ENCODE measurements around the gene SLX9. TPM values are rescaled to one million over a fixed set of nuclear protein-coding genes. Genes with fewer than 3 reads are reported as not detected.
A peak's percentile ranks its signal among the peaks of the same experiment; 100 is the strongest.

The SLX9 gene
- total and polyA plus RNA-seq, 7 donors: 9.7 to 38.8 (median 20.7) TPM

DNA sequence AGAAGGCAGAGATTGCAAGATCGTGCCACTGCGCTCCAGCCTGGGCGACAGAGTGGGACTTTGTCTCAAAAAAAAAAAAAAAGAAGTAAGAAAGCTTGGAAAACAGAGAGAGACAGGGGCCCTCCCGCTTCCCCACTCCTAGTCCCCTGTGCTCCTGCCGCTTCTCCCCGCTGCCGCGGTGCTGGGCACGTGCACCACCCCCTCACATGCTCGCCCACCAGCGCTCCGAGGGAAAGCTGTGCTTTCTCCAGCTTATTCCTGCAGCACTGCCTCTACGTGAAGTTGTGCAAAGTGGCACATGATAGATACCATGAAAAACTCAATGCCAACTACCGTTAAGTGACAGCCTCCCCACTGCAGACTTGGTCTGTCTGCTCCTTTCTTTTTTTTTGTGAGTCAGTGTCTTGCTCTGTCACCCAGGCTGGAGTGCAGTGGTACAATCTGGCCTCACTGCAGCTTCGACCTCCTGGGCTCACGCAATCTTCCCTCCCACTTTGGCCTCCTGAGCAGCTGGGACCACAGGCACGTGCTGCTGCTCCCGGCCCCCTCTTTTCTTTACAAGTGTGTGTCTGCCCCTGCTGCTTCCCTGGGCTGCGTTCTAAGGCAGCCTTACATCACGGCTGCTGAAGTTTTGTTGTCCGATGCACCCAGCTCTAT, 15.4 kb downstream of the SLX9 start:
- intact Hi-C loops (cut with DNase I): loop anchor here (5.0 to 10.0 kb wide), 2 partner anchors 117 to 490 kb away; partner anchors contain the start of gene ADARB1

GRCh38 chr21:44955798-44956175, 16.0 kb downstream of the SLX9 start:
- H3K4me3 ChIP-seq: no peak overlapping the region
- no peaks in the 10 kb centered on the region for H3K9me3 ChIP-seq
- no peaks in the 10 kb centered on the region for H3K27me3 ChIP-seq
- DNase-seq: no peak
- peak overlapping the region in 1 of 4 donors; percentile 91 for H3K27ac ChIP-seq
- H3K4me1 ChIP-seq: peaks cover 0 to 64% (median 50%) of the 10 kb centered on the region in 4 donors
- intact Hi-C loops (cut with DNase I): loop anchor here (5.0 to 10.0 kb wide), 2 partner anchors 117 to 489 kb away; partner anchors contain the start of gene ADARB1
- 92 to 93% methylated on average over 16 of the region's 16 CpGs for WGBS, 2 donors
- no peak for TF ChIP-seq EP300 (IDR thresholded peaks at IDR 0.05)
- TF ChIP-seq POLR2A (IDR thresholded peaks at IDR 0.05): no peak
- TF ChIP-seq CTCF (IDR thresholded peaks at IDR 0.05): no peak
- TF ChIP-seq POLR2AphosphoS5 (IDR thresholded peaks at IDR 0.05): no peak
- peaks cover 0 to 4% (median 0%) of the 10 kb centered on the region in 4 donors for H3K36me3 ChIP-seq

More for the DNA sequence above, 15.4 kb downstream of the SLX9 start:
- peaks cover 0 to 2% (median 0%) of the 10 kb centered on the region in 4 donors for H3K36me3 ChIP-seq
- TF ChIP-seq POLR2A (IDR thresholded peaks at IDR 0.05): no peak
- no peak for TF ChIP-seq CTCF (IDR thresholded peaks at IDR 0.05)
- TF ChIP-seq EP300 (IDR thresholded peaks at IDR 0.05): no peak
- TF ChIP-seq POLR2AphosphoS5 (IDR thresholded peaks at IDR 0.05): no peak
- H3K4me1 ChIP-seq: peaks cover 0 to 63% (median 49%) of the 10 kb centered on the region in 4 donors
- H3K27me3 ChIP-seq: no peaks in the 10 kb centered on the region
- no peak for DNase-seq
- H3K4me3 ChIP-seq: no peak overlapping the region
- 90 to 92% methylated on average over 21 of the region's 21 CpGs for WGBS, 2 donors
- H3K27ac ChIP-seq: peak overlapping the region in 1 of 4 donors; percentile 91
- no peaks in the 10 kb centered on the region for H3K9me3 ChIP-seq

DNA sequence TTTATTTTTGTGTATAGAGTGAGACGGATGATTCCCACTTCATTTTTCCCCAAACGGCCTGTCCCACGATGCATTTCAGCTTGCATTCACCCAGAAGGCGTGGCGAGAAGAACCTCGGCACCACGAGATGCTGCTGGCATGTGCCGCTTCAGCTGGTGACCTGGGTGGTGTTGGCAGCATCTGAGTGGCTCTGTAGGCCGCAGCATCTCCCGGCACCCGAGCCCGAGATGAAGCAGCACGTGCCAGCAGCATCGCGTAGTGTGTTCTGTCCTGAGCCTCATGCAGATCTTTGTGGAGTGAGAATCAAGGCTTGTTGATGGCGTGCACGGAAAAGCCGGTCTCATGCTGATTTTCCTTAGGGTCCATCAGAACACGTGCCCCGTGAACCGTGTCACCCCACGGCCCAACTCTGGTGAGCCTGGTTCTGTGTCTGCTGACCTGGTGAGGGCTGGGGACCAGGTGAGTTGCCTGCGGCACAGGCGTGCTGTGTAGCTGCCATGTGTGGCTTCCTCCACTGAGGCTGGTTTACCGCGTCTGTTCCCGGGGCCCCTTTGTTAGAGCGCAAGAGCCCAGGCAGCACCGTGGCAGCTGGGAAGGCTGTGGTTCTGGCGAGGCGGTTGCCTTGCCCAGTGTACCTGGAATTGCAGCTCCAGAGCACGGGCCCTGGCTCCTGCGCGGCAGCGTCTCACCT, 16.7 kb downstream of the SLX9 start:
- Histone ChIP-seq H3K9me3 (no peaks in the 10 kb centered on the region), H3K27me3 (no peaks in the 10 kb centered on the region), H3K36me3 (peaks cover 0 to 4% (median 0%) of the 10 kb centered on the region in 4 donors), H3K4me1 (peaks cover 0 to 71% (median 57%) of the 10 kb centered on the region in 4 donors), H3K27ac (peak overlapping the region in 2 of 4 donors; percentile 83 to 91), H3K4me3 (no peak overlapping the region)
- WGBS, 2 donors: 92 to 94% methylated on average over 35 of the region's 35 CpGs
- no peak for DNase-seq
- intact Hi-C loops (cut with DNase I): loop anchor here (5.0 to 10.0 kb wide), 2 partner anchors 116 to 488 kb away; partner anchors contain the start of gene ADARB1
- TF ChIP-seq CTCF (IDR thresholded peaks at IDR 0.05): no peak
- no peak for TF ChIP-seq POLR2AphosphoS5 (IDR thresholded peaks at IDR 0.05)
- no peak for TF ChIP-seq EP300 (IDR thresholded peaks at IDR 0.05)
- no peak for TF ChIP-seq POLR2A (IDR thresholded peaks at IDR 0.05)

DNA sequence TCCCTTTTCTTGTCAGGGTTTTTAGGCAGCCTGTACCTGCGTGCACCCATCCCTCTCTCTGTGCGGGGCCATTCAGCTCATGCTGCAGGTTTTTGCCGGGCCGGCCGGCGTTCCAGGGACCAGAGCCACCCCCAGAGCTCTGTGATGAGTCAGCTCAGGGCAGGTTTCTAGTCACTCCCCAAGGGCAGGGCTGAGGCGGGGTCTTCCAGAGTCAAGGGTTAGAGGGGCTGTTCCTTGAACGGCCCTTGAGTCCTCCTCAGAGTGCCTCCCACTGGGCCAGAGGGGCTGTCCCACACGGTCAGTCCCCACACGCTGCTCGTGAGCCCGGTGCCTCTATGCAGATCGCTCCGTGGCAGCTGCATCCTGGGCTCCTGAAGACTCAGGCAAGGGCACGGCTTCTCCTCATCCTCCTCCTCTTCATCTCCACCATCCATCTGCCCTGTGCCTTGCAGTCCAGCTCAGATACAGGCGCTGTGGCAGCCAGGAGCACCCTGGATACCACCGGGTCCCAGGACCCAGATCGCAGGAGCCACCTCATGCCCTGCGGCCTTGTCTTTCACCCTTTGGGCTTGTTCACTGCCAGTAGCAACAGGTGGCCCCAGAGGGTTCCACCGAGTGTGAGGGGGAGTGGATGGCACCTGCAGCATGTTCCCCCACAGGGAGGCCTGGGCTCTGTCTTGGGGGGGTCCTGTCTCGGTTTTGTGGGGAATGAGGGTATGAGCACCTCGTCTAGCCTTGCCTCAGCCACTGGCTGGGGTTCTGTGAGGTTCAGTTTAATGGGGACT, 17.4 kb downstream of the SLX9 start:
- Histone ChIP-seq H3K9me3 (no peaks in the 10 kb centered on the region), H3K27me3 (no peaks in the 10 kb centered on the region), H3K4me1 (peaks cover 0 to 76% (median 62%) of the 10 kb centered on the region in 4 donors), H3K27ac (peak overlapping the region; percentile 79 to 91 (median 86)), H3K4me3 (no peak overlapping the region), H3K36me3 (peaks cover 0 to 4% (median 0%) of the 10 kb centered on the region in 4 donors)
- 94 to 95% methylated on average over 22 of the region's 22 CpGs for WGBS, 2 donors
- intact Hi-C loops (cut with DNase I): loop anchor here (5.0 to 10.0 kb wide), 2 partner anchors 115 to 488 kb away; partner anchors contain the start of gene ADARB1
- peak; percentile 58 for DNase-seq
- TF ChIP-seq POLR2AphosphoS5 (IDR thresholded peaks at IDR 0.05) (no peak), POLR2A (IDR thresholded peaks at IDR 0.05) (no peak), EP300 (IDR thresholded peaks at IDR 0.05) (no peak), CTCF (IDR thresholded peaks at IDR 0.05) (no peak)

Measured in sigmoid colon (tissue), 7 donors.